COR-L47 (cell line): ENCODE results near the gene C16orf74.

Experiments used
- DNase-seq: peaks from one replicate; lab custom pipeline; 2025; lab: John Stamatoyannopoulos, UW

C16orf74 gene

GRCh38 chr16:85749771-85750145 is 1.1 kb downstream of the C16orf74 start:
- DNase-seq, result no peak

DNA sequence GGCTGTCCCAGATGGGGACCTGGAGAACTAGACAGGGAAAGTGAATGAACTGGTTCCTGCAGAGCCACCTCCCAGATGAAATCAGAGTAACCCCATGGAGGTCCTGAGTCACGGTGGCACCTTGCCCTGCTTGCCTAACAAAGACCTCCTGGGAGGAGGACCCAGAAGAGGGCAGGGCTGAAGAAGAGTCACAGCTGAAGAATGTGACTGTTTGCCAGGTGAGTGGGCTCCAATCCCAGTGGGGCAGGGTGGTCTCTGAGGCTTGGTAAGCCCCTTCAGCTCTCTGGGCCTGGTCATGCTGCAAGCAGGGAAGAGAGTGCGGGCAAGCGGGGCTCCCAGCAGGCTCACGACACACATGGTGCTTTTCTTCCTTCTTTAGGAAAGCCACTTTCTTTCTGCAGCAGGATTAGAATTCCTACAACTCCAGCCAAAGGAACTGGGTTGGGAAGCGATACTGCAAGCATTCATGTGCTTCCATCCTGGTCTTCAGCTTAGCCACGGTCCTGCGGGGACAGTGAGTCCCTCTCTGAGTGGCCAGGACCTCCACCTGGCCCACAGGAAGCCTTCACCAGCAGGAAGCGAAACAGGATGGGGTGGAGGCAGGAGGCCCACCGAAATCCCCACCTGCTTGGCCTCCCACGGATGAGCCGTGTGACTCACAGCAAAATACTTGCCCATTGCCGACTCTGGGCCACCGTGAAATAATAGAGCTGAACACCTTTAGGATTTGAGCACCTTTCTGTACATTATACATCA is 4.3 kb downstream of the C16orf74 start:
- no peak for DNase-seq

- no peak for DNase-seq
Measured at GRCh38 chr16:85738923-85739715, 11.8 kb downstream of the C16orf74 start.

- DNase-seq, result no peak
Measured at GRCh38 chr16:85736921-85737320, 14.0 kb downstream of the C16orf74 start.

DNA sequence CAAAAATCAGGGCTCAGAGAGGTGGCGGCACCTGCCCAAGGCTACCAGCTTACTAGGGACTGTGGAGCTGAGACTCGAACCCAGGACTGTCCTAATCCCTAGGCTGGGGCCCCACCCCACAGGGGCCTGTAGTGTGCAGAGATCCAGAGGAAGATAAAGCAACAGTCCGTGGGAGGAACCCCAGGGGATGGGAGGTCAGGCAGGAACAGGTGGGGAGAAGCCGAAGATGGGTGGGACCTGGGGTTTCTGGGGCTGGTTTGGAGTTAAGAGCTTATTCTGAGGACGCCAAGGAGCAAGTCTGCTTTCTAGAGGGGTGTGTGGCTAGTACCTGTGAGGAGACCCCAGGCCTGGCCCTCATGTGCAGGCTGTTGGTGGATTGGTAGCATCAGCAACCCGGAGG is 14.9 kb downstream of the C16orf74 start:
- no peak for DNase-seq

DNA sequence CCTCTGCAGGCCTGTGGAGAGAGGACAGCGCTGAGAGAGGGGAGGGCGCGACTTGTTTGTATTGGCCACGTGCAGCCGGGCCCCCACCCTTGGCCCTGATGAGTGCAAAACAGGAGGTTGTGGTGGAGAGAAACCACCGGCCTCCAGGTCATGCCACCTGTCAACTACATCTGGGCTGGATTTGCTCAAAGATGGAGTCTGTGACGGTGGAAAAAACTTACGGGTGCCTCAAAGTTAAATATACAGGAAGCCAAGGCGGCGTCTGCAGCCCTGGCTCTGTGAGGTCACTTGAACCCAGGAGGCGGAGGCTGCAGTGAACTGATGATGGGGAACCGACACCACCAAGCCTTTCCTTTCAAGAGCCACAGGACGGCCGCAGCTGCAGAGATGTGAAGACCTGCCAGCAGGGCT is 15.7 kb downstream of the C16orf74 start:
- DNase-seq, result no peak

- no peak for DNase-seq
Measured at GRCh38 chr16:85734311-85735017, 16.4 kb downstream of the C16orf74 start.

DNA sequence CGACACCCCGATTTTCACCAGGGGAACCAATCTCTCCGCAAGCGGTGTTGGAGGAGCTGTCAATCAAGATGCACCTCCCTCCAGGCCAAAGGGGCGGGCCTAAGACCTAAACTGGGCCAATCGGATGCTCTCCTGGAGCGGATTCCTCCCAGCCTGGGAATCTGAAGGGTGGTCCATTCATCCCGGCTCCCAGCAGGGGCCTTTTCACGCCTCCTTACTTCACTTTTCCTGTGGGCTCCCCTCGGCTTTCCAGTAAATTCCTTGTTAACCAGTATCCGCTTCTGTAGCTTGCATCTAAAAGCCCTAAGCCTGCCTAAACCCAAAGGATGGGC is 17.1 kb downstream of the C16orf74 start:
- DNase-seq, result no peak

DNA sequence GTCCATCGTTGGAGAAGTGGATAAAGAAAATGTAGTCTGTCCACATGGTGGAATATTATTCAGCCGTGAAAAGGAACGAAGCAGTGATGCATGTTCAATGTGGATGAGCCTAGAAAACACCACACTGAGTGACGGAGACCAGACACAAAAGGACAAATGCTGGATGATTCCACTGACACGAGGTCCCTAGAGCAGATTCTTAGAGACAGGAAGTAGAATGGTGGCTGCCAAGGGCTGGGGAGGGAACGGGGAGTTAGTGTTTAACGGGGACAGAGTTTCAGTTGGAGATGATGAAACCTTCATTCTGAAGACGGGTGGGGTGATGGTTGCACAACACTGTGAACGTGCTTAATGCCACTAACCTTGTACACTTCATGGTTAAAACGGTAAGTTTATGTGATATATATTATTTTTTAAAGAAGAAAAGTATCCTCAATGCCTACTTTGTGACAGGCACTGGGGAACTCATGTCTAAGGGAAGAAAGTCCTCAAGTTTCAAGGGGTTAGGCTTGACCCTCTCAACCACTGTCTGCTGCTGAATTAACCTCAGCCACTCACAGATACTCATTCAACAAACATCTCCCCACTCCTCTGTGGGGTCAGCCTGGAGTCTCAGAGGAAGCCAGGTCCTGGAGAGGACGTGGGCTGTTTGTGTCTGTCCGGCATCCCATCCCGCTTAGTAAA is 17.6 kb downstream of the C16orf74 start:
- no peak for DNase-seq

DNA sequence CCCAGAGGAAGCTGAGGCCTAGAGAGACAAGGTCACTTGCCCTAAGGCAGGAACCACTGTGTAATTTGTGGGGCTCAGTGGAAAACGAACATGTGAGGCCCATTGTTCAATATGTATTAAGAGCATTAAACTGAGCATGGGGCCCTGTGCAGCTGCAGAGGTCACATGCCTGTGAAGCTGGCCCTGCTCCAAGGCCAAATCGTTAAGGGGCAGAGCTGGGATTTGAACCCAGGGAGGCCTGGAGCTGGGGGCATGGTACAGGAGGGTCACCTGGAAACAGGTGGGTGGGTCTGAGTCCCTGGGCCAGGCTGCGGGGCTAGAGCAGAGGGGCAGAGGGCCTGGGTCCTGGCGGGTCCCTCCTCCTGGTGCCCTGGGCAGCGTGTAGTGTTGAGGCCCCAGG is 19.7 kb downstream of the C16orf74 start:
- no peak for DNase-seq

- no peak for DNase-seq
Measured at GRCh38 chr16:85730186-85730465, 20.8 kb downstream of the C16orf74 start.

DNA sequence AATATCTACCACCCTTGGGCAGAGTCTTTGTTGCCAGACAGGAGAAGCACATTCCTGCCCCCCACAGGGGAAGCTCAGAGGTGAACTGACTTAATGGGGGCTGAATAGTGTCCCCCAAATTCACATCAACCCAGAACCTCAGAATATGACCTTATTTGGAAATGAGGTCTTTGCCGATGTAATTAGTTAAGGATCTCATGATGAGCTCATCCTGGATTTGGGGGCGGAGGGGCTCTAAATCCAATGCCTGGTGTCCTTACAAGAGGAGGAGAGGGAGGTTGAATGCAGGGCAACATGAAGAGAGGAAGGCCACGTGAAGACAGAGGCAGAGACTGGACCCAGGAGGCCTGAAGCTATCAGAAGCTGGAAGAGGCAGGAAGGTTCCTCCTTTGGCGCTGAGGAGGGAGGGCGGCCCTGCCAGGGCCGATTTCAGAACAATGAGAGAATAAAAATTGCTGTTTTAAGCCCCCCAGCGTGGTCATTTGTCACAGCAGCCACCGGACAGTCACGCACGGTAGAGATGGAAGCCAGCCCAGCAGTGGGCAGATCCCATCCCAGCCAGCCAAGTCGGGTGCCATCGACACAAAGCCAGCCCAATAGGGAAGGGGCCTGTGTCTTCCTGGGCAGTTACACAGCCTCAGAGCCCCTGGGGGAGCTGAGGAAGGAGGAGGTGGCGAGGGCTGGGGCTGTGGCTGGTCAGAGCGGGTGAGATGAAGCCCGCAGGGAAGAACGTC is 21.3 kb downstream of the C16orf74 start:
- DNase-seq, result no peak

GRCh38 chr16:85728879-85729278 is 22.0 kb downstream of the C16orf74 start:
- no peak for DNase-seq

DNA sequence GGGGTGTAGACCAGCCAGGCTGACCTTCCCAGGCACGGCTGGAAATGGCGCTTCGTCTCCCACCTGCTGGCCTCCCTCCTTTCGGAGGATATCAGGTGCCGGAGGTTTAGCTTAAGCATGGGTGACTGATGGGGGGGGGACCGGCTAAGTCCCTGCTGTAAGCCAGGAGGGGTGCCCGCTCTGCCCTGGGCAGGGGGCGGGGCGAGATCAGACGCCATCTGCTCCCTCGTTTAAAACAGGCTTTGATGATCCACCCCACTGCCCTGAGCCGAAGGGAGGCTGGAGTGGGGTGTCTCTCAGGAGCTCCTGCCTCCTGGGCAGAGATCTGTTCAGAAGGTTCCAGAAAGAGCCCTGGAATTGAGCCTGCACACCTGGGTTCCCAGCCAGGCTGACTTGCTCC is 26.0 kb downstream of the C16orf74 start:
- DNase-seq, result no peak

- no peak for DNase-seq
Measured at GRCh38 chr16:85724126-85724879, 26.6 kb downstream of the C16orf74 start.

DNA sequence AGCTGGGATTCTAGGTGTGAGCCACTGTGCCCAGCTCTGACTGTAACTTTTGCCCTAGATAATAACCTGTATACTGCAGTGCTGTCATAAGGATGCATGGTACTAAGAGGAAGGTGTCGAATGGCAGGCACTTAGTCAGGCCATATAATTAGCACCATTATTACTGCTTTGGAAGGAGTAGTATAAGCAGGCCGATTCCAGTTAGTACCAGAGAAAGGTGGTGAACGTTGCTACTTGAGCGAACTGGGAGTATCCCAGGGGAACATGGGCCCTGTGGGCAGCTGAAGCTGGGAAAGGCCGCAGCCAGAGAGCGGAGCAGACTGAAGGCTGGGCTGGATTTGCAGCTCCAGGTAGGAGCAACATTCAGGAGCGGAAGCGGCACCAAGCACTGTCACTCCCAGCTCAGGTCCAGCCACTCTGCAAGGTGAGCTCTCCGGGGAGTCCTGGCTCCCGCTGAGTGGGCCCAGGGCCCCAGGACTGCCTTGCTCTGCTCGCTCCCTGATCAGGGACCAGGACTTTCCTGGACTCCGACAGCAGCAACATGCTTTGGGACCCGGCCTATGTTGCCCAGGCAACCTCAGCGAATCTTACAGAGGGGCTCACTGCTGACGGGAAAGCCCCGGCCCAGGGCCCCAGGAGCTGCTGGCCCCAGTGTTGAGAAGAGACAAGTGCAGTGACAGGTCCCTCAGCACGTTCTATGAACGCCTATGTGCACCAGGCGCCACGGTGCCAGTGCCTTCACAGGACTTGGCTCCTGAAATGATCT is 28.6 kb downstream of the C16orf74 start:
- no peak for DNase-seq

GRCh38 chr16:85720302-85720637 is 30.6 kb downstream of the C16orf74 start:
- DNase-seq, result no peak

- DNase-seq, result no peak
Measured at GRCh38 chr16:85719605-85720301, 31.1 kb downstream of the C16orf74 start.

- DNase-seq, result peak; percentile 51
Measured at GRCh38 chr16:85718682-85719081, 32.2 kb downstream of the C16orf74 start.

GRCh38 chr16:85718153-85718477 is 32.8 kb downstream of the C16orf74 start:
- DNase-seq, result no peak
